Dermis blood vessel endothelial cell (primary cell): Measurements from ENCODE around the gene ZNF222. TPM values are rescaled to one million over a fixed set of nuclear protein-coding genes. Genes with fewer than 3 reads are reported as not detected.

Experiments used
- DNase-seq: peaks from one replicate; pipeline ENCODE4 v3.0.0; 2010
- total RNA-seq: library from RNA; depleted of rRNA; stranded (reverse); fragments of >200 nt; gene quantifications from 2 replicates; pipeline ENCODE4 v1.2.3, GENCODE V29; 2014

ZNF222 gene
- total RNA-seq = 4.8 and 7.5 TPM in 2 replicates

- peak; percentile 90 for DNase-seq
Measured at GRCh38 chr19:44025217-44025936, at the start of gene ZNF222. Gene ZNF222 (plus strand): TSS chr19:44025379. CDS start chr19:44025437, 58 bp downstream.

- no peak for DNase-seq
Measured at GRCh38 chr19:43976732-43977131, 48.4 kb upstream of the ZNF222 start.

- no peak for DNase-seq
Measured at GRCh38 chr19:43983544-43983911, 41.7 kb upstream of the ZNF222 start.

- peak; percentile 98 for DNase-seq
Measured at GRCh38 chr19:43983912-43984686, 41.1 kb upstream of the ZNF222 start, which contains the start of gene ZNF155. Gene ZNF155 (plus strand): TSS chr19:43984188. CDS start chr19:43988544, 4,356 bp downstream.

GRCh38 chr19:43984687-43985000, 40.5 kb upstream of the ZNF222 start:
- DNase-seq = no peak

GRCh38 chr19:43997631-43998290, 27.4 kb upstream of the ZNF222 start:
- peak; percentile 10 for DNase-seq

- DNase-seq = no peak
Measured at GRCh38 chr19:44002212-44002565, 23.0 kb upstream of the ZNF222 start.

- peak; percentile 97 for DNase-seq
Measured at GRCh38 chr19:44002566-44003460, 22.4 kb upstream of the ZNF222 start, which contains the start of gene ZNF230. Gene ZNF230 (plus strand): TSS chr19:44002957. CDS start chr19:44007079, 4,122 bp downstream.

GRCh38 chr19:44003461-44004009, 21.6 kb upstream of the ZNF222 start:
- DNase-seq = peak; percentile 15

GRCh38 chr19:44005973-44006372, 19.2 kb upstream of the ZNF222 start:
- DNase-seq = no peak

- no peak for DNase-seq
Measured at GRCh38 chr19:44007473-44007872, 17.7 kb upstream of the ZNF222 start.

- DNase-seq = no peak
Measured at GRCh38 chr19:44010468-44010867, 14.7 kb upstream of the ZNF222 start.

GRCh38 chr19:44019498-44019897, 5.7 kb upstream of the ZNF222 start:
- no peak for DNase-seq

- no peak for DNase-seq
Measured at GRCh38 chr19:44021221-44021620, 4.0 kb upstream of the ZNF222 start.

- DNase-seq = no peak
Measured at GRCh38 chr19:44024900-44025216, 321 bp upstream of the ZNF222 start.

GRCh38 chr19:44026622-44027021, 1.4 kb downstream of the ZNF222 start:
- no peak for DNase-seq

- DNase-seq = no peak
Measured at GRCh38 chr19:44032001-44032610, 6.9 kb downstream of the ZNF222 start.

- DNase-seq = no peak
Measured at GRCh38 chr19:44042147-44042546, 17.0 kb downstream of the ZNF222 start.

GRCh38 chr19:44050740-44051649, 25.8 kb downstream of the ZNF222 start:
- peak; percentile 24 for DNase-seq

- peak; percentile 91 for DNase-seq
Measured at GRCh38 chr19:44051650-44052402, 26.6 kb downstream of the ZNF222 start, which contains the start of gene ZNF223. Gene ZNF223 (plus strand): TSS chr19:44052036. CDS start chr19:44055177, 3,141 bp downstream.
